Endothelial cell of umbilical vein (primary cell): ENCODE measurements around the gene SPINK6. TPM values are rescaled to one million over a fixed set of nuclear protein-coding genes. Genes with fewer than 3 reads are reported as not detected.

Source experiments
- BruUV-seq: library from RNA; stranded (reverse); fragments of 400-500 nt; replicated peaks from 2 replicates; lab custom pipeline; 2021; lab: Mats Ljungman, UMichigan
- CTCF ChIA-PET: fragments of 300-600, 350-600 bp; sonication (Branson Sonifier 250); formaldehyde crosslinking; loops from one replicate; lab custom pipeline; 2021; ENCODE audit warnings: antibody characterized with exemption, inconsistent platforms; lab: Charles Lee
- POLR2A ChIA-PET: fragments of 300-600, 350-600 bp; sonication (Branson Sonifier 250); formaldehyde crosslinking; loops from one replicate; lab custom pipeline; 2021; ENCODE audit warnings: antibody characterized with exemption, inconsistent platforms; lab: Charles Lee
- DNase-seq: peaks from one replicate; pipeline ENCODE4 v3.0.0-alpha.2; 2011; ENCODE audit warnings: low read depth, low spot score
- FAIRE-seq: peaks from 2 replicates; lab custom pipeline; 2011; peaks lifted over from hg19 to GRCh38; lab: Jason Lieb, UNC
- H2AFZ ChIP-seq: 2 replicates; pipeline ENCODE4 v1.6.0; 2012; ENCODE audit warnings: low read depth, low read length, control low read depth, inconsistent platforms
- H3K27ac ChIP-seq: 2 replicates; pipeline ENCODE4 v1.5.1; 2011; ENCODE audit warnings: low read depth, mild to moderate bottlenecking, control low read depth, low read length, moderate library complexity; ENCODE audit not compliant: insufficient read depth
- H3K27me3 ChIP-seq, 2 experiments: 2 replicates each; pipeline versions ENCODE4 v1.6.0 to v1.6.1; 2011; ENCODE audit warnings: low read length in 2 of 2, mixed read lengths in 1 of 2; ENCODE audit not compliant: control insufficient read depth in 2 of 2, insufficient read depth in 2 of 2
- H3K36me3 ChIP-seq, 2 experiments: 2 replicates in 1 of 2; 3 replicates in 1 of 2; pipeline ENCODE4 v1.5.1; 2011; ENCODE audit warnings: low read length in 2 of 2, mild to moderate bottlenecking in 1 of 2, moderate library complexity in 1 of 2; ENCODE audit not compliant: control insufficient read depth in 2 of 2, insufficient read depth in 2 of 2; ENCODE audit errors: extremely low read depth in 1 of 2
- H3K4me1 ChIP-seq: 3 replicates; pipeline ENCODE4 v1.5.1; 2011; ENCODE audit warnings: mild to moderate bottlenecking, low read length; ENCODE audit not compliant: control insufficient read depth, insufficient read depth; ENCODE audit errors: extremely low read depth
- H3K4me2 ChIP-seq: 2 replicates; pipeline ENCODE4 v1.6.1; 2011; ENCODE audit warnings: low read length, control low read depth, mixed read lengths; ENCODE audit not compliant: insufficient read depth
- H3K4me3 ChIP-seq, 3 experiments: fragments of 200-600 bp in 1 of 3; sonication (generic), shearing (Covaris generic) in 1 of 3; replicated peaks in 1 of 3; 2 replicates each; pipeline ENCODE4 v1.5.1; 2011 to 2016; ENCODE audit warnings: control low read depth in 3 of 3, low read length in 3 of 3, mild to moderate bottlenecking in 2 of 3, inconsistent platforms in 1 of 3, low read depth in 1 of 3, moderate library complexity in 1 of 3; ENCODE audit not compliant: insufficient read depth in 1 of 3
- H3K79me2 ChIP-seq: 2 replicates; pipeline ENCODE4 v1.6.0; 2012; ENCODE audit warnings: low read length, inconsistent platforms; ENCODE audit not compliant: control insufficient read depth, insufficient read depth
- H3K9ac ChIP-seq: replicated peaks from 2 replicates; pipeline ENCODE3; 2011; ENCODE audit warnings: low read length, control low read depth; ENCODE audit not compliant: insufficient read depth; ENCODE audit errors: extremely low read depth
- H3K9me1 ChIP-seq: replicated peaks from 3 replicates; pipeline ENCODE4 v1.6.0; 2011; ENCODE audit warnings: mild to moderate bottlenecking, low read length; ENCODE audit not compliant: control insufficient read depth, insufficient read depth; ENCODE audit errors: extremely low read depth
- H3K9me3 ChIP-seq: replicated peaks from 2 replicates; pipeline ENCODE4 v1.5.1; 2012; ENCODE audit warnings: low read length, inconsistent platforms; ENCODE audit not compliant: control insufficient read depth, insufficient read depth
- H4K20me1 ChIP-seq: replicated peaks from 2 replicates; pipeline ENCODE3; 2011; ENCODE audit warnings: mild to moderate bottlenecking, low read length; ENCODE audit not compliant: control insufficient read depth, insufficient read depth; ENCODE audit errors: extremely low read depth
- CTCF ChIP-seq, 2 donors: IDR thresholded peaks; 1 replicate in 1 of 2; 2 replicates in 1 of 2; pipeline ENCODE4 v1.5.1; 2011; ENCODE audit warnings: low read length in 2 of 2, mild to moderate bottlenecking in 2 of 2, moderate library complexity in 2 of 2, control low read depth in 1 of 2, inconsistent platforms in 1 of 2, low read depth in 1 of 2; ENCODE audit not compliant: insufficient read depth in 1 of 2; ENCODE audit errors: extremely low read depth in 1 of 2
- EZH2 ChIP-seq: IDR thresholded peaks from 2 replicates; pipeline ENCODE4 v1.6.1; 2012; ENCODE audit warnings: borderline replicate concordance, low read depth, mild to moderate bottlenecking, moderate library complexity, low read length, inconsistent platforms; ENCODE audit not compliant: severe bottlenecking
- FOS ChIP-seq: IDR thresholded peaks from 2 replicates; pipeline ENCODE4 v1.6.1; 2011; ENCODE audit warnings: mild to moderate bottlenecking, low read length, moderate library complexity, borderline replicate concordance; ENCODE audit not compliant: insufficient read depth
- GATA2 ChIP-seq: IDR thresholded peaks from 2 replicates; pipeline ENCODE4 v1.7.0; 2011; ENCODE audit warnings: low read depth, mild to moderate bottlenecking, moderate library complexity, mixed read lengths, low read length; ENCODE audit not compliant: insufficient read length, insufficient read depth
- JUN ChIP-seq: IDR thresholded peaks from 2 replicates; pipeline ENCODE4 v1.6.1; 2011; ENCODE audit warnings: borderline replicate concordance, low read depth; ENCODE audit not compliant: insufficient read length, insufficient read depth
- MAX ChIP-seq: IDR thresholded peaks from 2 replicates; pipeline ENCODE4 v1.6.1; 2011; ENCODE audit not compliant: insufficient read depth, insufficient read length
- MYC ChIP-seq: IDR thresholded peaks from one replicate; pipeline ENCODE4 v1.6.1; 2011; ENCODE audit warnings: mild to moderate bottlenecking, low read depth, low read length
- POLR2A ChIP-seq: IDR thresholded peaks from 2 replicates; pipeline ENCODE4 v1.6.1; 2012; ENCODE audit warnings: low read depth, mild to moderate bottlenecking, control low read depth, low read length
- POLR2AphosphoS5 ChIP-seq: IDR thresholded peaks from 2 replicates; pipeline ENCODE4 v1.6.1; 2012; ENCODE audit warnings: low read depth, mild to moderate bottlenecking, control low read depth, low read length, moderate library complexity; ENCODE audit not compliant: insufficient read depth
- dilution Hi-C: fragments of 300-500 bp; cut with MboI; formaldehyde crosslinking; loops from one replicate; pipeline ENCODE4 v1.15.0; 2019; ENCODE audit warnings: low sequenced_read_pairs; ENCODE audit not compliant: extremely low pct_ligation_motif_present
- intact Hi-C: fragments of 100-400 bp; cut with micrococcal nuclease; formaldehyde crosslinking; loops from one replicate; pipeline ENCODE4 v1.10.0; 2022
- polyA plus RNA-seq, 4 experiments: library from polyadenylated mRNA; depleted of rRNA in 3 of 4; stranded (reverse) in 3 of 4; unstranded in 1 of 4; fragments of >200 nt; gene quantifications; 2 replicates each; pipeline versions ENCODE4 v1.2.1 to v1.2.3, GENCODE V29; 2011 to 2012; ENCODE audit warnings: missing spikeins in 1 of 4
- total RNA-seq: library from RNA; stranded (reverse); gene quantifications from 2 replicates; pipeline ENCODE4 v1.2.3, GENCODE V29; 2021

The SPINK6 gene
- total and polyA plus RNA-seq, 2 donors (not counting 3 experiments of a cell fraction or from before 2014, with no cell fraction given) = not detected

DNA sequence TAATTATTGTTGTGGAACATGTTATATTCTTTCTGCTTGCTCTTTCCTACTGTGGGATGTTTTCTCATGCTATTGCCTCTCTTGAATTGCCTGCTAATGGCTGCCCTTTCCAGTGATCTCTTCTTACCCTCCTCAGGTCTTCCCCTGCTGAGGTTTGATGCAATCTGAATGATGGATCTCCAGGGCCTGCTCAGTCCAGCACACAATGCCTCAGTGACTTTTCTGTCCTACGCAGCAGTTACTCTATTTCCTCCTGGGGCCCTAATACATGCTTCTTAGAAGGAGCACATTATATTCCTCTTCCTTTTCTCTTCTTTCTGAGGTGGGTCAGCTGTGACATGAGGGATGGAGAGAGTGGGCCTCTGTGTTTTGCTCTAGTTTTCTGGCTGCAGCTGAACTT is 34.6 kb upstream of the SPINK6 start, which contains the start of gene SPINK14:
TSS of gene SPINK14 (plus strand) at position 301 of the 400 bp plus-strand sequence. CDS start 1,187 bp downstream, outside the sequence.
- Histone ChIP-seq H4K20me1 (no peaks in the 10 kb centered on the region), H3K79me2 (no peaks in the 10 kb centered on the region), H3K9ac (no peak within 1 kb of the TSS), H3K4me2 (no peak within 1 kb of the TSS), H3K36me3 (no peaks in the 10 kb centered on the region), H3K4me1 (no peaks in the 10 kb centered on the region), H3K27ac (no peak within 1 kb of the TSS), H3K9me3 (no peaks in the 10 kb centered on the region), H3K4me3 (no peak within 1 kb of the TSS), H3K27me3 (no peaks in the 10 kb centered on the region), H2AFZ (no peak within 1 kb of the TSS), H3K9me1 (no peaks in the 10 kb centered on the region)
- DNase-seq = no peak
- CTCF ChIA-PET = interaction anchor here (1.6 to 2.1 kb wide), 2 partner anchors 41 to 207 kb away, joined by 4 read pairs; no protein-coding TSS in a partner anchor
- intact Hi-C loops = no loop called here
- BruUV-seq = no TSS peak
- dilution Hi-C loops = no loop called here
- no peak for FAIRE-seq
- TF ChIP-seq POLR2A (no peak), MAX (no peak), MYC (no peak), EZH2 (no peak), POLR2AphosphoS5 (no peak), CTCF (IDR thresholded peaks at IDR 0.05; ENCODE audit: extremely low read depth in 1 of 2, insufficient read depth in 1 of 2, low read depth in 1 of 2, low read length in 2 of 2) (no peak), FOS (no peak), GATA2 (no peak), JUN (no peak)
- POLR2A ChIA-PET = no interaction called here
